Trophoblast cell (in vitro differentiated cells and primary cell): ENCODE results near the gene ZRANB1.
A peak's percentile ranks its signal among the peaks of the same experiment; 100 is the strongest.
"Not testable (repeated sequence)": the region's sequence is repeated elsewhere in the genome, so short reads cannot be mapped to it uniquely, and the experiment has no call there.

Experiments used
- DNase-seq, 2 donors: peaks; one replicate each; pipeline ENCODE4 v3.0.0-alpha.2; 2016
- H2AFZ ChIP-seq: 2 replicates; pipeline ENCODE4 v1.6.1; 2013; ENCODE audit warnings: low read length, moderate library complexity, mild to moderate bottlenecking; ENCODE audit not compliant: insufficient read depth, poor library complexity
- H2AK5ac ChIP-seq: 2 replicates; pipeline ENCODE4 v1.6.1; 2013; ENCODE audit warnings: mild to moderate bottlenecking, low read length
- H2BK120ac ChIP-seq: 2 replicates; pipeline ENCODE4 v1.6.1; 2013; ENCODE audit warnings: low read length, mild to moderate bottlenecking, moderate library complexity; ENCODE audit not compliant: insufficient read depth, poor library complexity
- H2BK12ac ChIP-seq: 2 replicates; pipeline ENCODE4 v1.6.1; 2013; ENCODE audit warnings: mild to moderate bottlenecking, low read length, moderate library complexity
- H2BK5ac ChIP-seq: 2 replicates; pipeline ENCODE4 v1.6.1; 2013; ENCODE audit warnings: low read length, low read depth, moderate library complexity, mild to moderate bottlenecking; ENCODE audit not compliant: poor library complexity
- H3K14ac ChIP-seq: 2 replicates; pipeline ENCODE4 v1.6.1; 2013; ENCODE audit warnings: mild to moderate bottlenecking, low read length
- H3K18ac ChIP-seq: 2 replicates; pipeline ENCODE4 v1.6.1; 2013; ENCODE audit warnings: mild to moderate bottlenecking, low read length
- H3K23ac ChIP-seq: 2 replicates; pipeline ENCODE4 v1.6.1; 2013; ENCODE audit warnings: low read length
- H3K27ac ChIP-seq: 2 replicates; pipeline ENCODE4 v1.5.1; 2013; ENCODE audit warnings: low read depth, mild to moderate bottlenecking, inconsistent platforms, low read length, moderate library complexity
- H3K27me3 ChIP-seq: 2 replicates; pipeline ENCODE4 v1.6.1; 2013; ENCODE audit warnings: inconsistent platforms, mild to moderate bottlenecking, low read length, moderate library complexity; ENCODE audit not compliant: insufficient read depth
- H3K36me3 ChIP-seq, 2 experiments: 1 replicate in 1 of 2; 2 replicates in 1 of 2; pipeline ENCODE4 v1.6.1; 2013; ENCODE audit warnings: low read length in 2 of 2, mild to moderate bottlenecking in 2 of 2, moderate library complexity in 1 of 2; ENCODE audit not compliant: insufficient read depth in 2 of 2, control insufficient read depth in 1 of 2
- H3K4ac ChIP-seq: 2 replicates; pipeline ENCODE4 v1.6.1; 2013; ENCODE audit warnings: low read depth, mild to moderate bottlenecking, low read length, moderate library complexity
- H3K4me1 ChIP-seq, 2 experiments: 1 replicate in 1 of 2; 2 replicates in 1 of 2; pipeline ENCODE4 v1.6.1; 2013; ENCODE audit warnings: low read length in 2 of 2, mild to moderate bottlenecking in 2 of 2, moderate library complexity in 1 of 2; ENCODE audit not compliant: insufficient read depth in 2 of 2, control insufficient read depth in 1 of 2
- H3K4me2 ChIP-seq: 2 replicates; pipeline ENCODE4 v1.6.1; 2013; ENCODE audit warnings: inconsistent platforms, mild to moderate bottlenecking, low read length, moderate library complexity
- H3K4me3 ChIP-seq: 2 replicates; pipeline ENCODE4 v1.5.1; 2013; ENCODE audit warnings: mild to moderate bottlenecking, low read depth, low read length, inconsistent platforms
- H3K79me1 ChIP-seq: one replicate; pipeline ENCODE4 v1.6.1; 2013; ENCODE audit warnings: low read length
- H3K79me2 ChIP-seq: 2 replicates; pipeline ENCODE4 v1.6.1; 2013; ENCODE audit warnings: low read length, mild to moderate bottlenecking; ENCODE audit not compliant: control insufficient read depth, insufficient read depth, poor library complexity
- H3K9ac ChIP-seq: 2 replicates; pipeline ENCODE4 v1.6.1; 2013; ENCODE audit warnings: mild to moderate bottlenecking, low read length
- H3K9me3 ChIP-seq: 2 replicates; pipeline ENCODE4 v1.6.1; 2013; ENCODE audit warnings: low read depth, mild to moderate bottlenecking, control low read depth, inconsistent platforms, low read length; ENCODE audit not compliant: insufficient read depth
- H4K12ac ChIP-seq: 2 replicates; pipeline ENCODE4 v1.6.1; 2013; ENCODE audit warnings: low read depth, mild to moderate bottlenecking, low read length, moderate library complexity
- H4K8ac ChIP-seq: 2 replicates; pipeline ENCODE4 v1.6.1; 2013; ENCODE audit warnings: low read depth, mild to moderate bottlenecking, low read length, moderate library complexity
- H4K91ac ChIP-seq: one replicate; pipeline ENCODE4 v1.6.1; 2013; ENCODE audit warnings: low read depth, mild to moderate bottlenecking, low read length, moderate library complexity
- WGBS: extraction: QIAGEN DNeasy Blood & Tissue Kit; methylation state at CpG from one replicate; pipeline ENCODE4 v1.1.7; 2013; ENCODE audit warnings: missing lambda C conversion rate; ENCODE audit not compliant: insufficient read length, insufficient coverage; ENCODE audit errors: extremely low coverage; 5-methylcytosine and 5-hydroxymethylcytosine counted together

ZRANB1 gene

GRCh38 chr10:124912101-124912886 lies 29.6 kb upstream of the ZRANB1 start:
- DNase-seq, result no peak
- Histone ChIP-seq H4K8ac (no peak overlapping the region), H3K23ac (no peak overlapping the region), H2AFZ (no peak overlapping the region), H3K79me1 (peaks cover 9% of the 10 kb centered on the region), H3K9ac (no peak overlapping the region), H3K36me3 (no peaks in the 10 kb centered on the region), H2AK5ac (no peak overlapping the region), H3K9me3 (no peaks in the 10 kb centered on the region), H3K4me3 (no peak overlapping the region), H3K79me2 (peaks cover 9% of the 10 kb centered on the region), H3K14ac (no peak overlapping the region), H2BK12ac (no peak overlapping the region), H2BK5ac (no peak overlapping the region), H3K27ac (no peak overlapping the region), H3K4me1 (no peaks in the 10 kb centered on the region), H4K91ac (no peak overlapping the region), H4K12ac (no peak overlapping the region), H3K4ac (no peak overlapping the region), H3K4me2 (no peak overlapping the region), H3K27me3 (no peaks in the 10 kb centered on the region), H2BK120ac (no peak overlapping the region), H3K18ac (no peak overlapping the region)
- no CpG with 5 or more reads among the region's 5 CpGs for WGBS

GRCh38 chr10:124913167-124913566 lies 28.8 kb upstream of the ZRANB1 start:
- Histone ChIP-seq H3K36me3 (no peaks in the 10 kb centered on the region), H4K91ac (no peak overlapping the region), H3K4me1 (no peaks in the 10 kb centered on the region), H4K8ac (no peak overlapping the region), H3K79me2 (peaks cover 14% of the 10 kb centered on the region), H2BK5ac (no peak overlapping the region), H2AK5ac (no peak overlapping the region), H3K23ac (no peak overlapping the region), H4K12ac (no peak overlapping the region), H3K14ac (no peak overlapping the region), H2BK120ac (no peak overlapping the region), H2AFZ (no peak overlapping the region), H3K4me3 (no peak overlapping the region), H3K4me2 (no peak overlapping the region), H3K4ac (no peak overlapping the region), H3K9ac (no peak overlapping the region), H2BK12ac (no peak overlapping the region), H3K27me3 (no peaks in the 10 kb centered on the region), H3K18ac (no peak overlapping the region), H3K9me3 (no peaks in the 10 kb centered on the region), H3K27ac (no peak overlapping the region), H3K79me1 (peaks cover 13% of the 10 kb centered on the region)
- WGBS, result no CpG with 5 or more reads among the region's 3 CpGs
- DNase-seq, result no peak

GRCh38 chr10:124914398-124914797 lies 27.5 kb upstream of the ZRANB1 start:
- H3K4ac ChIP-seq, H2AK5ac ChIP-seq, H3K27ac ChIP-seq, H3K14ac ChIP-seq, H3K36me3 ChIP-seq, H3K9ac ChIP-seq, H2AFZ ChIP-seq, H2BK120ac ChIP-seq, H4K91ac ChIP-seq, H3K4me2 ChIP-seq, H3K4me1 ChIP-seq, H3K18ac ChIP-seq, H3K4me3 ChIP-seq, DNase-seq, H2BK5ac ChIP-seq, H4K8ac ChIP-seq, H3K23ac ChIP-seq, H2BK12ac ChIP-seq, H4K12ac ChIP-seq, H3K9me3 ChIP-seq, H3K27me3 ChIP-seq: not testable (repeated sequence)
- peaks cover 21% of the 10 kb centered on the region for H3K79me2 ChIP-seq
- H3K79me1 ChIP-seq, result peaks cover 13% of the 10 kb centered on the region
- no CpG with 5 or more reads among the region's 16 CpGs for WGBS

GRCh38 chr10:124916098-124916584 lies 25.8 kb upstream of the ZRANB1 start:
- Histone ChIP-seq H3K4ac (peak overlapping the region; percentile 63), H3K79me1 (peaks cover 13% of the 10 kb centered on the region), H2BK12ac (no peak overlapping the region), H2BK120ac (peak overlapping the region; percentile 81), H3K79me2 (peaks cover 28% of the 10 kb centered on the region), H4K12ac (peak overlapping the region; percentile 86), H3K27me3 (no peaks in the 10 kb centered on the region), H3K36me3 (no peaks in the 10 kb centered on the region), H3K27ac (peak overlapping the region; percentile 35), H3K9ac (peak overlapping the region; percentile 91), H3K14ac (peak overlapping the region; percentile 87), H3K23ac (no peak overlapping the region), H2AFZ (peak overlapping the region; percentile 66), H4K91ac (peak overlapping the region; percentile 60), H2AK5ac (no peak overlapping the region), H3K4me3 (peak overlapping the region; percentile 86), H4K8ac (peak overlapping the region; percentile 98), H3K18ac (peak overlapping the region; percentile 96), H3K9me3 (no peaks in the 10 kb centered on the region), H3K4me2 (peak overlapping the region; percentile 75), H3K4me1 (no peaks in the 10 kb centered on the region), H2BK5ac (peak overlapping the region; percentile 86)
- WGBS, result no CpG with 5 or more reads among the region's 13 CpGs
- peak in 1 of 2 donors; percentile 22 for DNase-seq
